ENCODE measurements around the gene TAF3. TPM values are rescaled to one million over a fixed set of nuclear protein-coding genes. Genes with fewer than 3 reads are reported as not detected.

Gene TAF3
- total RNA-seq, 3 donors from 2014 or later, result 7.4 to 9.7 (median 9.2) TPM

DNA sequence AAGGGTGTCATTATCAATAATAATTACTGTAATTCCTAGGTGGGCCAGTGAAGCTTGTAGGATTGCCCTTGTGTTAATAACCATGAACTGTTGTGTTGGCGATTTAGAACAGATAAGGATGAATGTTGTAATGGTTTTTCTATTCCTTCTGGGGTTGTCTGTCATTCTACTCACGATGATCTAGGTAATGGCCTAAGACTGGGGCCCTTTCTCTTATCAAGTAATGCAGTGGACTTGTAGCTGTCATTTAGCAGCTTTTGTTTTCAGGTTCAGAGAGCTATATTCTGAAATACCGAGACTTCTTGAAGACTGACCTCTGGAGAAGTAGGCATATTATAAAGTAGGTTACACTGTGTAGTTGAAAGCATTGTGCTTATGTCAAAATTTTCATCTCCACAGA, 110.2 kb downstream of the TAF3 start:
- Histone ChIP-seq H3K36me3 (no peaks in the 10 kb centered on the region), H3K4me3 (no peak overlapping the region), H3K27me3 (no peaks in the 10 kb centered on the region), H3K9me3 (no peaks in the 10 kb centered on the region), H3K27ac (no peak overlapping the region), H3K4me1 (no peaks in the 10 kb centered on the region)
- TF ChIP-seq POLR2AphosphoS5 (IDR thresholded peaks at IDR 0.05) (no peak), POLR2A (IDR thresholded peaks at IDR 0.05) (no peak)
- TF ChIP-seq, protein P1, sequence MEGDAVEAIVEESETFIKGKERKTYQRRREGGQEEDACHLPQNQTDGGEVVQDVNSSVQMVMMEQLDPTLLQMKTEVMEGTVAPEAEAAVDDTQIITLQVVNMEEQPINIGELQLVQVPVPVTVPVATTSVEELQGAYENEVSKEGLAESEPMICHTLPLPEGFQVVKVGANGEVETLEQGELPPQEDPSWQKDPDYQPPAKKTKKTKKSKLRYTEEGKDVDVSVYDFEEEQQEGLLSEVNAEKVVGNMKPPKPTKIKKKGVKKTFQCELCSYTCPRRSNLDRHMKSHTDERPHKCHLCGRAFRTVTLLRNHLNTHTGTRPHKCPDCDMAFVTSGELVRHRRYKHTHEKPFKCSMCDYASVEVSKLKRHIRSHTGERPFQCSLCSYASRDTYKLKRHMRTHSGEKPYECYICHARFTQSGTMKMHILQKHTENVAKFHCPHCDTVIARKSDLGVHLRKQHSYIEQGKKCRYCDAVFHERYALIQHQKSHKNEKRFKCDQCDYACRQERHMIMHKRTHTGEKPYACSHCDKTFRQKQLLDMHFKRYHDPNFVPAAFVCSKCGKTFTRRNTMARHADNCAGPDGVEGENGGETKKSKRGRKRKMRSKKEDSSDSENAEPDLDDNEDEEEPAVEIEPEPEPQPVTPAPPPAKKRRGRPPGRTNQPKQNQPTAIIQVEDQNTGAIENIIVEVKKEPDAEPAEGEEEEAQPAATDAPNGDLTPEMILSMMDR (IDR thresholded peaks at IDR 0.05), result no peak
- DNase-seq (ENCODE audit: low spot score in 2 of 2), result no peak
- intact Hi-C loops (cut with DNase I; ENCODE audit: low total_unique reads), result no loop called here

DNA sequence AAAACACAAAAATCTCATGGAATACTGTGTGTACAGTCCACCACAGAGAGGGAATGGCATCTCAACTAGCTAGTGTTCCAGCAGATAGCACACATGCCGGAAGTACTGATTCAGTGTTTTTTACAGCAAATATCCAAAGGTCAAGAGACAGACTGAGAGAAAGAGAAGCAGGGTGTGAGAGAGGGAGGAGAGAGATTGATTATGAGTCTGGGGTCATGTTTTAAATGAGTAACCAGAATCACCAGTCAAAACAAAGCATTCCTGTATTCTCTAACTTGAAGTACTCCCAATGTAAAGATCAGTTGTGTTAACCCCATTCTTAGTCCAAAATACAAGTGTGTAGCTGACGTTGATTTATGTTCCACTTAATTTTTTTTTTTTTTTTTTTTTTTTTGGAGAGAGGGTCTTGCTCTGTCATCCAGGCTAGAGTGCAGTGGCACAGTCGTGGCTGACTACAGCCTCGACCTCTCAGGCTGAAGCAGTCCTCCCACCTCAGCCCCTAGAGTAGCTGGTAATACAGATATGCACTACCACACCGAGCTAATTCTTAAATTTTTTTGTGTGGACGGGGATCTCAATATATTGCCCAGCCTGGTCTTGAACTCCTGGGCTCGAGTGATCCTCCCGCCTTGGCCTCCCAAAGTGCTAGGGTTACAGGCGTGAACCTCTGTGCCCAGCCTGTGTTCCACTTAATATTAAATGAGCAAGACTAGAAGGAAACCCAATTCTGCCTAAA, 114.2 kb downstream of the TAF3 start:
- Histone ChIP-seq H3K9me3 (no peaks in the 10 kb centered on the region), H3K27me3 (no peaks in the 10 kb centered on the region), H3K27ac (no peak overlapping the region), H3K4me3 (no peak overlapping the region), H3K4me1 (no peaks in the 10 kb centered on the region), H3K36me3 (no peaks in the 10 kb centered on the region)
- no peak for DNase-seq (ENCODE audit: low spot score in 2 of 2)
- TF ChIP-seq POLR2A (IDR thresholded peaks at IDR 0.05), result no peak
- TF ChIP-seq, protein P1 (IDR thresholded peaks at IDR 0.05), result no peak
- TF ChIP-seq POLR2AphosphoS5 (IDR thresholded peaks at IDR 0.05), result no peak
- intact Hi-C loops (cut with DNase I; ENCODE audit: low total_unique reads), result no loop called here

DNA sequence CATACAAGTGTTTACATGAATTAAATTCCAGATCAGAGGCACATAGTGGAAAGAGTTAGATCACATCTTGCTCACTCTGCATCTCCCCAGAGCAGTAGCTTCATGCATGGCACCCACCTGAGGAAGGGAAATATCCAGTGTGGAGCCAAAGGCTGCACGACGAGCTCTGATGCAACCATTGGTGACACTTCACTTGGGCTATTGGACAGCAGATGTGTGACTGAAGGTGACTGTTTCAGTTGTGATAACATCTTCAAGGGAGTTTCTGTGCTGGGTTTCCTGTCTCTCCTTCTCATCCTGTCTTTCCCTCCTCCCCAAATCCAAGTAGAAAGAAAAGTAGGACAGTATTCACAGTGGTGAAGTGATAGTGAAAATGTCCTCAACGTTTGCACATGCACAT, 115.0 kb downstream of the TAF3 start:
- Histone ChIP-seq H3K27ac (no peak overlapping the region), H3K4me3 (no peak overlapping the region), H3K9me3 (no peaks in the 10 kb centered on the region), H3K36me3 (no peaks in the 10 kb centered on the region), H3K4me1 (no peaks in the 10 kb centered on the region), H3K27me3 (no peaks in the 10 kb centered on the region)
- intact Hi-C loops (cut with DNase I; ENCODE audit: low total_unique reads), result no loop called here
- TF ChIP-seq, protein P1 (IDR thresholded peaks at IDR 0.05), result no peak
- TF ChIP-seq POLR2A (IDR thresholded peaks at IDR 0.05) (no peak), POLR2AphosphoS5 (IDR thresholded peaks at IDR 0.05) (no peak)
- DNase-seq (ENCODE audit: low spot score in 2 of 2), result no peak

DNA sequence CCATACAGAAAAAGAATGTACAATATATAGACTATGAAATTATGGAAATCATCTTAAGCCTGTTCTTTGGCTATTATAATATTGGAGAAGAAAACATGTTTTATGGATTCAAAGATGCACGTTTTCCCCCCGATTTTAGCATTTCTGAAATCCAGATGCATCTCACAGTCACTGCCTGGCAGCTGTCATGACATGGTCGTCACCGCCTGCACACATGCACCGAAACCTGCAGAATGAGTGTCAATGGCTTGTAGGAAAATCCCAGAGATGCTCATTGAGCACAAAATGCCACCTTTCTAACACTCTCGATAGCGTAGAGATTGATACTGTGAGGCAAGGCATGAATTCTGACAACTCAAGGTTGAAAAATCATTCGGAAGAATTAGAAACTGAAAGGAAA, 115.5 kb downstream of the TAF3 start:
- no peak for DNase-seq (ENCODE audit: low spot score in 2 of 2)
- Histone ChIP-seq H3K9me3 (no peaks in the 10 kb centered on the region), H3K27ac (no peak overlapping the region), H3K27me3 (no peaks in the 10 kb centered on the region), H3K4me3 (no peak overlapping the region), H3K4me1 (no peaks in the 10 kb centered on the region), H3K36me3 (no peaks in the 10 kb centered on the region)
- TF ChIP-seq, protein P1 (IDR thresholded peaks at IDR 0.05), result no peak
- no peak for TF ChIP-seq POLR2A (IDR thresholded peaks at IDR 0.05)
- no peak for TF ChIP-seq POLR2AphosphoS5 (IDR thresholded peaks at IDR 0.05)
- intact Hi-C loops (cut with DNase I; ENCODE audit: low total_unique reads), result no loop called here

DNA sequence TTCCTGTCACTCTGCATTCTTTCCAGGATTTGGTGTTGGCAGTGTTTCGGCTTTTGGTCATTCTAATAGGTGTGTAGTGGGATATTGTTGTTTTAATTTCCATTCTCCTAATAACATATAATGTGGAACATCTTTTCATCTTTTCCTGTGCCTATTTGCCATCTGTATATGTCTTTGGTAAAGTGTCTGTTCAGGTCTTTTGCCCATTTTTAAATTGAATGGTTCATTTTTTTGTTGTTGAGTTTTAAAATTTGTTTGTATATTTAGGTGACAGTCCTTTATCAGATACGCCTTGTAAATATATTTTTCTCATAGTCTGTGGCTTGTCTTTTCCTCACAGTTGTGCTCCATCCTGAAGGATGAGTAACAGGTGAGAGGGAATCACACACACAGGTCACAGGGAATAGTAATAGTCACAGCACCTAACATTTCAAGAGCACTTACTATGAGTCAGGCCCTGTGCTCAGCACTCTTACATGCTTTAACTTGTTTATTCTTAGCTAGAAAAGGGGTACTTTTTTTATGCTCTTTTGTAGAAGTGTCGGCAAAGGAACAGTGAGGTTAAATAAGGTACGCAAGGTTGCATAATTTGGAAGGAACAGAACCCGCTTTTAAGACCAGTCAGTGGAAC, 119.1 kb downstream of the TAF3 start:
- H3K4me3 ChIP-seq, result no peak overlapping the region
- intact Hi-C loops (cut with DNase I; ENCODE audit: low total_unique reads), result no loop called here
- no peaks in the 10 kb centered on the region for H3K27me3 ChIP-seq
- no peaks in the 10 kb centered on the region for H3K36me3 ChIP-seq
- TF ChIP-seq, protein P1 (IDR thresholded peaks at IDR 0.05), result no peak
- TF ChIP-seq POLR2A (IDR thresholded peaks at IDR 0.05) (no peak), POLR2AphosphoS5 (IDR thresholded peaks at IDR 0.05) (no peak)
- no peaks in the 10 kb centered on the region for H3K9me3 ChIP-seq
- no peaks in the 10 kb centered on the region for H3K4me1 ChIP-seq
- no peak for DNase-seq (ENCODE audit: low spot score in 2 of 2)
- H3K27ac ChIP-seq, result no peak overlapping the region

Measured in breast epithelium (tissue), 4 donors.